Liver (tissue), 3 donors: Measurements from ENCODE around the gene TARS3.

Experiments used
- HNF4G ChIP-seq: IDR thresholded peaks from 2 replicates; pipeline ENCODE4 v1.6.1; 2016; ENCODE audit warnings: antibody characterized with exemption
- RXRA ChIP-seq, 2 donors: IDR thresholded peaks; 2 replicates each; pipeline ENCODE4 v1.6.1; 2017 to 2018; ENCODE audit warnings: antibody characterized with exemption in 2 of 2, mild to moderate bottlenecking in 1 of 2
- SP1 ChIP-seq: IDR thresholded peaks from 2 replicates; pipeline ENCODE4 v1.6.1; 2018; ENCODE audit warnings: antibody characterized with exemption, mild to moderate bottlenecking
- TAF1 ChIP-seq: conservative IDR thresholded peaks from 2 replicates; pipeline ENCODE4 v1.6.1; 2016; ENCODE audit warnings: antibody characterized with exemption, mild to moderate bottlenecking
- TF ChIP-seq, protein P1 (sequence below): fragments of 150-350 bp; IDR thresholded peaks from 2 replicates; pipeline ENCODE4 v1.5.1; 2017; ENCODE audit warnings: improper control_type of control experiment, low read depth, low read length; ENCODE audit not compliant: missing input control
- TF ChIP-seq, protein P2 (sequence below): IDR thresholded peaks from 2 replicates; pipeline ENCODE4 v1.6.1; 2016; ENCODE audit warnings: antibody characterized with exemption
- TF ChIP-seq, protein P3 (sequence below): IDR thresholded peaks from 2 replicates; pipeline ENCODE4 v1.6.1; 2016; ENCODE audit warnings: antibody characterized with exemption
- TF ChIP-seq, protein P4 (sequence below): IDR thresholded peaks from 2 replicates; pipeline ENCODE4 v1.6.1; 2016; ENCODE audit warnings: antibody characterized with exemption, mild to moderate bottlenecking
- donor health status: healthy.
- donor health status: healthy.

DNA sequence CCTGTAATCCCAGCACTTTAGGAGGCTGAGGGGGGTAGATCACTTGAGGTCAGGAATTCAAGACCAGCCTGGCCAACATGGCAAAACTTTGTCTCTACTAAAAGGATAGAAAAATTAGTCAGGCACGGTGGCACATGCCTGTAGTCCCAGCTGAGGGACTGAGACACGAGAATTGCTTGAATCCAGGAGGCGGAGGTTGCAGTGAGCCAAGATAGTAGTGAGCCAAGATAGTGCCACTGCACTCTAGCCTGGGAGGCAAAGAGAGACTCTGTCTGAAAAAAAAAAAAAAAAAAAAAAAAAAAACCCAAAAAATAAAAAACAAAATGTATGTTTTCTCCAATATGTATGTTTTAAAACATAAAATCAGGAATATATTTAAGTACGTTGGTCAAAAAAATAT lies 16.3 kb downstream of the TARS3 start:
- TF ChIP-seq, protein P1, sequence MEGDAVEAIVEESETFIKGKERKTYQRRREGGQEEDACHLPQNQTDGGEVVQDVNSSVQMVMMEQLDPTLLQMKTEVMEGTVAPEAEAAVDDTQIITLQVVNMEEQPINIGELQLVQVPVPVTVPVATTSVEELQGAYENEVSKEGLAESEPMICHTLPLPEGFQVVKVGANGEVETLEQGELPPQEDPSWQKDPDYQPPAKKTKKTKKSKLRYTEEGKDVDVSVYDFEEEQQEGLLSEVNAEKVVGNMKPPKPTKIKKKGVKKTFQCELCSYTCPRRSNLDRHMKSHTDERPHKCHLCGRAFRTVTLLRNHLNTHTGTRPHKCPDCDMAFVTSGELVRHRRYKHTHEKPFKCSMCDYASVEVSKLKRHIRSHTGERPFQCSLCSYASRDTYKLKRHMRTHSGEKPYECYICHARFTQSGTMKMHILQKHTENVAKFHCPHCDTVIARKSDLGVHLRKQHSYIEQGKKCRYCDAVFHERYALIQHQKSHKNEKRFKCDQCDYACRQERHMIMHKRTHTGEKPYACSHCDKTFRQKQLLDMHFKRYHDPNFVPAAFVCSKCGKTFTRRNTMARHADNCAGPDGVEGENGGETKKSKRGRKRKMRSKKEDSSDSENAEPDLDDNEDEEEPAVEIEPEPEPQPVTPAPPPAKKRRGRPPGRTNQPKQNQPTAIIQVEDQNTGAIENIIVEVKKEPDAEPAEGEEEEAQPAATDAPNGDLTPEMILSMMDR, result no peak
- TF ChIP-seq, protein P2, sequence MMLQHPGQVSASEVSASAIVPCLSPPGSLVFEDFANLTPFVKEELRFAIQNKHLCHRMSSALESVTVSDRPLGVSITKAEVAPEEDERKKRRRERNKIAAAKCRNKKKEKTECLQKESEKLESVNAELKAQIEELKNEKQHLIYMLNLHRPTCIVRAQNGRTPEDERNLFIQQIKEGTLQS, result no peak
- TF ChIP-seq HNF4G (no peak), SP1 (no peak), RXRA (IDR thresholded peaks at IDR 0.05) (no peak), TAF1 (no peak)
- TF ChIP-seq, protein P3, sequence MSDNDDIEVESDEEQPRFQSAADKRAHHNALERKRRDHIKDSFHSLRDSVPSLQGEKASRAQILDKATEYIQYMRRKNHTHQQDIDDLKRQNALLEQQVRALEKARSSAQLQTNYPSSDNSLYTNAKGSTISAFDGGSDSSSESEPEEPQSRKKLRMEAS, result no peak
- TF ChIP-seq, protein P4, sequence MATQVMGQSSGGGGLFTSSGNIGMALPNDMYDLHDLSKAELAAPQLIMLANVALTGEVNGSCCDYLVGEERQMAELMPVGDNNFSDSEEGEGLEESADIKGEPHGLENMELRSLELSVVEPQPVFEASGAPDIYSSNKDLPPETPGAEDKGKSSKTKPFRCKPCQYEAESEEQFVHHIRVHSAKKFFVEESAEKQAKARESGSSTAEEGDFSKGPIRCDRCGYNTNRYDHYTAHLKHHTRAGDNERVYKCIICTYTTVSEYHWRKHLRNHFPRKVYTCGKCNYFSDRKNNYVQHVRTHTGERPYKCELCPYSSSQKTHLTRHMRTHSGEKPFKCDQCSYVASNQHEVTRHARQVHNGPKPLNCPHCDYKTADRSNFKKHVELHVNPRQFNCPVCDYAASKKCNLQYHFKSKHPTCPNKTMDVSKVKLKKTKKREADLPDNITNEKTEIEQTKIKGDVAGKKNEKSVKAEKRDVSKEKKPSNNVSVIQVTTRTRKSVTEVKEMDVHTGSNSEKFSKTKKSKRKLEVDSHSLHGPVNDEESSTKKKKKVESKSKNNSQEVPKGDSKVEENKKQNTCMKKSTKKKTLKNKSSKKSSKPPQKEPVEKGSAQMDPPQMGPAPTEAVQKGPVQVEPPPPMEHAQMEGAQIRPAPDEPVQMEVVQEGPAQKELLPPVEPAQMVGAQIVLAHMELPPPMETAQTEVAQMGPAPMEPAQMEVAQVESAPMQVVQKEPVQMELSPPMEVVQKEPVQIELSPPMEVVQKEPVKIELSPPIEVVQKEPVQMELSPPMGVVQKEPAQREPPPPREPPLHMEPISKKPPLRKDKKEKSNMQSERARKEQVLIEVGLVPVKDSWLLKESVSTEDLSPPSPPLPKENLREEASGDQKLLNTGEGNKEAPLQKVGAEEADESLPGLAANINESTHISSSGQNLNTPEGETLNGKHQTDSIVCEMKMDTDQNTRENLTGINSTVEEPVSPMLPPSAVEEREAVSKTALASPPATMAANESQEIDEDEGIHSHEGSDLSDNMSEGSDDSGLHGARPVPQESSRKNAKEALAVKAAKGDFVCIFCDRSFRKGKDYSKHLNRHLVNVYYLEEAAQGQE, result no peak
